CD4-positive, alpha-beta T cell treated with Interleukin-12 subunit alpha and Interleukin-12 subunit beta, for 1 hour (primary cell): ENCODE results near the gene HSD11B1.
"Not testable (repeated sequence)": the region's sequence is repeated elsewhere in the genome, so short reads cannot be mapped to it uniquely, and the experiment has no call there.

Experiments
- DNase-seq: peaks from one replicate; pipeline ENCODE4 v3.0.0-alpha.2; 2020

Gene HSD11B1

GRCh38 chr1:209692296-209692695, 12.3 kb upstream of the HSD11B1 start:
- DNase-seq: no peak

GRCh38 chr1:209692745-209693504, 11.7 kb upstream of the HSD11B1 start:
- peak; percentile 72 for DNase-seq

GRCh38 chr1:209696673-209697072, 8.0 kb upstream of the HSD11B1 start:
- DNase-seq: no peak

GRCh38 chr1:209697126-209697525, 7.5 kb upstream of the HSD11B1 start:
- DNase-seq: no peak

- not testable (repeated sequence) for DNase-seq
These were observed 4.0 kb upstream of the HSD11B1 start for GRCh38 chr1:209700686-209701085.

- no peak for DNase-seq
These were observed 1.8 kb upstream of the HSD11B1 start for GRCh38 chr1:209702832-209703231.

- DNase-seq: no peak
These were observed 677 bp upstream of the HSD11B1 start for GRCh38 chr1:209703834-209704504.

GRCh38 chr1:209705033-209705598, 470 bp downstream of the HSD11B1 start:
- no peak for DNase-seq

GRCh38 chr1:209706622-209707021, 2.0 kb downstream of the HSD11B1 start:
- DNase-seq: no peak

GRCh38 chr1:209707308-209707707, 2.7 kb downstream of the HSD11B1 start:
- DNase-seq: no peak

GRCh38 chr1:209708297-209708696, 3.7 kb downstream of the HSD11B1 start:
- DNase-seq: no peak

GRCh38 chr1:209710093-209710492, 5.4 kb downstream of the HSD11B1 start:
- peak; percentile 13 for DNase-seq

GRCh38 chr1:209710847-209711246, 6.2 kb downstream of the HSD11B1 start:
- no peak for DNase-seq

GRCh38 chr1:209714338-209714737, 9.7 kb downstream of the HSD11B1 start:
- DNase-seq: no peak

- no peak for DNase-seq
These were observed 10.7 kb downstream of the HSD11B1 start for GRCh38 chr1:209715314-209715713.

- DNase-seq: no peak
These were observed 13.2 kb downstream of the HSD11B1 start for GRCh38 chr1:209717818-209718217.

GRCh38 chr1:209720326-209720725, 15.7 kb downstream of the HSD11B1 start:
- no peak for DNase-seq

- DNase-seq: no peak
These were observed 16.2 kb downstream of the HSD11B1 start for GRCh38 chr1:209720826-209721225.

GRCh38 chr1:209721323-209721722, 16.7 kb downstream of the HSD11B1 start:
- no peak for DNase-seq

- DNase-seq: no peak
These were observed 18.6 kb downstream of the HSD11B1 start for GRCh38 chr1:209723265-209723664.

GRCh38 chr1:209723756-209724693, 19.4 kb downstream of the HSD11B1 start:
- DNase-seq: no peak

- no peak for DNase-seq
These were observed 22.6 kb downstream of the HSD11B1 start for GRCh38 chr1:209727286-209727685.

GRCh38 chr1:209727785-209728184, 23.1 kb downstream of the HSD11B1 start:
- no peak for DNase-seq
